ENCODE measurements around the gene CHD5.

The CHD5 gene

DNA sequence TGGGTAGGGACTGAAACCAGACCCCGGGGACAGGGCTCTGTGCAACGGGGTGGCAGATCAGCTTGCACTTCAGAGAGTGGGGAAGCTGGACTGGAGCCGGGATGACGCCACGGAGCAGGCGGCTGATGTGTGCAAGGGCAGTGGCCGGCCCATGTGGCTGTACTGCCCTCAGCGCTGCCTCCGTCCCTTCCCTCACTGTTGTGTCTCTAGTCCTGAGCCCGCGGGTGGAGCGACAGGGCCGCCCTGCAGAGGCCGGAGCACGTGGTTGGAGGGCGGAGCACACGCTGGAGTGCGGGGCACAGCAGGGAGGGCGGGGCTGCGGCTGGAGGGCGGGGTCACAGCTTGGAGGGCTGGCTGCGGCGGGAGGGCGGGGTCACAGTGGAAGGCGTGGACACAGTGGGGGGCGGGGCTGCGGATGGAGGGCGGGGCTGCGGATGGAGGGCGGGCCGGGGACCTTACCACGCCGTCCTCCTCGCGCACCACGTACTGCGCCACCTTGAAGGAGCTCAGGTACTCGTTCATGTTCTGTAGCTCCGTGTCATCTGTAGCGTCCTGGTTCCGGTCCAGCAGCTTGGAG lies 52.4 kb downstream of the CHD5 start:
- H3K79me2 ChIP-seq = no peaks in the 10 kb centered on the region
- H3K9me3 ChIP-seq (ENCODE audit: control insufficient read depth, low read length) = no peaks in the 10 kb centered on the region
- H3K4me2 ChIP-seq (ENCODE audit: low read length) = peak overlapping the region; percentile 2
- no peaks in the 10 kb centered on the region for H3K27me3 ChIP-seq (ENCODE audit: control insufficient read depth, insufficient read depth, low read length)
- H3K27ac ChIP-seq = no peak overlapping the region
- no peak overlapping the region for H2AFZ ChIP-seq
- TF ChIP-seq, protein P1, sequence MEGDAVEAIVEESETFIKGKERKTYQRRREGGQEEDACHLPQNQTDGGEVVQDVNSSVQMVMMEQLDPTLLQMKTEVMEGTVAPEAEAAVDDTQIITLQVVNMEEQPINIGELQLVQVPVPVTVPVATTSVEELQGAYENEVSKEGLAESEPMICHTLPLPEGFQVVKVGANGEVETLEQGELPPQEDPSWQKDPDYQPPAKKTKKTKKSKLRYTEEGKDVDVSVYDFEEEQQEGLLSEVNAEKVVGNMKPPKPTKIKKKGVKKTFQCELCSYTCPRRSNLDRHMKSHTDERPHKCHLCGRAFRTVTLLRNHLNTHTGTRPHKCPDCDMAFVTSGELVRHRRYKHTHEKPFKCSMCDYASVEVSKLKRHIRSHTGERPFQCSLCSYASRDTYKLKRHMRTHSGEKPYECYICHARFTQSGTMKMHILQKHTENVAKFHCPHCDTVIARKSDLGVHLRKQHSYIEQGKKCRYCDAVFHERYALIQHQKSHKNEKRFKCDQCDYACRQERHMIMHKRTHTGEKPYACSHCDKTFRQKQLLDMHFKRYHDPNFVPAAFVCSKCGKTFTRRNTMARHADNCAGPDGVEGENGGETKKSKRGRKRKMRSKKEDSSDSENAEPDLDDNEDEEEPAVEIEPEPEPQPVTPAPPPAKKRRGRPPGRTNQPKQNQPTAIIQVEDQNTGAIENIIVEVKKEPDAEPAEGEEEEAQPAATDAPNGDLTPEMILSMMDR (IDR thresholded peaks at IDR 0.05) = no peak
- H3K4me1 ChIP-seq = no peaks in the 10 kb centered on the region
- no peak overlapping the region for H3K4me3 ChIP-seq (ENCODE audit: low read depth, low read length)
- H3K9ac ChIP-seq = no peak overlapping the region
- no peaks in the 10 kb centered on the region for H3K36me3 ChIP-seq (ENCODE audit: control insufficient read depth, insufficient read depth, low read length)

DNA sequence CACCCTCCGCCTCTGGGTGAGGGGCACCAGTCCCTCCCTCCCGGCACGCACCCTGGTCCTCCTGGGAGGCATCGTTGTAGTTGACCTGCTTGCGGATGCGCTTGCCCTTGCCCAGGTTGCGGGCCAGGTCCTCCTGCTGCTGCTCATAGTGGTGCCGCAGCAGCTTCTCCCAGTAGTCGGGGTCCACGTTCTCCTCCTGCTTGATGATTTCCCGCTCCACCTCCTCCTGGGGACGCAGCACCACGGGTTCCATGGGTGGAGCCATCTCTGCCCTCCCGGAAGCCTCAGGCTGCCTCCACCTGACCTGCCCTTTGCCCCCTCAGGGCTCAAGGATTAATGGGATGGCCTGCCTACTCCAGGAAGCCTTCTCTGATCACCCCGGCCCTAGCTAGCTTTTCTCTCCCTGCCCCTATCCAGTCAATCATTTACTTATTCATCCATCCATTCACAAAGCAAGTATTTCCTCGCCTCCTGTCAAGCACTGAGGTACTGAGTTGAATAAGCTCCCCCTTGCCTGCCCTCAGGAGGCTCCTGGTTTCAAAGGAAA lies 53.5 kb downstream of the CHD5 start:
- no peak overlapping the region for H3K4me3 ChIP-seq (ENCODE audit: low read depth, low read length)
- no peaks in the 10 kb centered on the region for H3K36me3 ChIP-seq (ENCODE audit: control insufficient read depth, insufficient read depth, low read length)
- H3K27me3 ChIP-seq (ENCODE audit: control insufficient read depth, insufficient read depth, low read length) = no peaks in the 10 kb centered on the region
- H3K4me2 ChIP-seq (ENCODE audit: low read length) = no peak overlapping the region
- H3K9me3 ChIP-seq (ENCODE audit: control insufficient read depth, low read length) = no peaks in the 10 kb centered on the region
- TF ChIP-seq, protein P1 (IDR thresholded peaks at IDR 0.05) = no peak
- no peak overlapping the region for H3K27ac ChIP-seq
- no peaks in the 10 kb centered on the region for H3K79me2 ChIP-seq
- H3K9ac ChIP-seq = no peak overlapping the region
- no peak overlapping the region for H2AFZ ChIP-seq
- no peaks in the 10 kb centered on the region for H3K4me1 ChIP-seq

DNA sequence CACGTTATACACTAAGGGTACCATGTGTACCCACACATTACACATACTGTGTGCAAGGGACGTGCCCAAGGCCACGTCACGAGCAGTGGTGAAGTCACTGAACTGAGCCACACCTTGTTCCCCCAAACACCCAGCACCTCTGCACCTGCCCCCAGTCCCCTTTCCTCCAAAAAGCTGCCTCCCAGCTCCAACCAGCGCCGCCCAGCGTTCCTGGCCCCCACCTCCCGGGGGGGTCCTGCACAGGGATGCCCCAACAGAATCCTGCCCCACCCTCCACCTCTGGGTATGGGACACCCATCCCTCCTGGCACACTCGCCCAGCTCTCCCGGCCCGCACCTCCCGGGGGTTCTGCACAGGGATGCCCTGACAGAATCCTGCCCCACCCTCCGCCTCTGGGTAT lies 54.1 kb downstream of the CHD5 start:
- no peak overlapping the region for H2AFZ ChIP-seq
- H3K36me3 ChIP-seq (ENCODE audit: control insufficient read depth, insufficient read depth, low read length) = no peaks in the 10 kb centered on the region
- no peak overlapping the region for H3K4me3 ChIP-seq (ENCODE audit: low read depth, low read length)
- TF ChIP-seq, protein P1 (IDR thresholded peaks at IDR 0.05) = no peak
- no peaks in the 10 kb centered on the region for H3K79me2 ChIP-seq
- H3K27ac ChIP-seq = no peak overlapping the region
- no peaks in the 10 kb centered on the region for H3K27me3 ChIP-seq (ENCODE audit: control insufficient read depth, insufficient read depth, low read length)
- H3K9ac ChIP-seq = no peak overlapping the region
- H3K4me1 ChIP-seq = no peaks in the 10 kb centered on the region
- H3K4me2 ChIP-seq (ENCODE audit: low read length) = no peak overlapping the region
- H3K9me3 ChIP-seq (ENCODE audit: control insufficient read depth, low read length) = no peaks in the 10 kb centered on the region

DNA sequence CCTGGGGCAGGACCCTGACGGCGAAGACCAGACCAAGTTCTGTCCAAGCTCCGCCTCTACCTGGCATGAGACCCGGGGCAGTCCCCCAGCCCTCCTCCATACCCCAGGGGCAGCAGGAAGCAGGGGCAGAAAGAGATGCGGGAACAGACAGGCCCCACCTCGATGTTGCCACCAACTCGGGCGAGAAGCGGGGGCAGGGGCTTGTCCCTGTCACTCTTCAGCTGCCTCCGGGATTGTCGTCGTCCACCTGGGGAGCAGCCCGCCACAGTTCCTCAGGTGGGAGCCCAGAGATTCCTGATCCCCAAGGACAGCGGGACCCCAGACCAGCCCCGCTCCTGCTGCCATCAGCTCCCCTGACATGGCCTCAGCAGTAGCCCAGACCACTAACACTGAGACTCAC lies 54.8 kb downstream of the CHD5 start:
- Histone ChIP-seq H2AFZ (no peak overlapping the region), H3K4me3 (ENCODE audit: low read depth, low read length) (no peak overlapping the region), H3K4me2 (ENCODE audit: low read length) (no peak overlapping the region), H3K9ac (no peak overlapping the region), H3K9me3 (ENCODE audit: control insufficient read depth, low read length) (no peaks in the 10 kb centered on the region), H3K4me1 (no peaks in the 10 kb centered on the region), H3K27me3 (ENCODE audit: control insufficient read depth, insufficient read depth, low read length) (no peaks in the 10 kb centered on the region), H3K36me3 (ENCODE audit: control insufficient read depth, insufficient read depth, low read length) (no peaks in the 10 kb centered on the region), H3K27ac (no peak overlapping the region), H3K79me2 (no peaks in the 10 kb centered on the region)
- TF ChIP-seq, protein P1 (IDR thresholded peaks at IDR 0.05) = no peak

DNA sequence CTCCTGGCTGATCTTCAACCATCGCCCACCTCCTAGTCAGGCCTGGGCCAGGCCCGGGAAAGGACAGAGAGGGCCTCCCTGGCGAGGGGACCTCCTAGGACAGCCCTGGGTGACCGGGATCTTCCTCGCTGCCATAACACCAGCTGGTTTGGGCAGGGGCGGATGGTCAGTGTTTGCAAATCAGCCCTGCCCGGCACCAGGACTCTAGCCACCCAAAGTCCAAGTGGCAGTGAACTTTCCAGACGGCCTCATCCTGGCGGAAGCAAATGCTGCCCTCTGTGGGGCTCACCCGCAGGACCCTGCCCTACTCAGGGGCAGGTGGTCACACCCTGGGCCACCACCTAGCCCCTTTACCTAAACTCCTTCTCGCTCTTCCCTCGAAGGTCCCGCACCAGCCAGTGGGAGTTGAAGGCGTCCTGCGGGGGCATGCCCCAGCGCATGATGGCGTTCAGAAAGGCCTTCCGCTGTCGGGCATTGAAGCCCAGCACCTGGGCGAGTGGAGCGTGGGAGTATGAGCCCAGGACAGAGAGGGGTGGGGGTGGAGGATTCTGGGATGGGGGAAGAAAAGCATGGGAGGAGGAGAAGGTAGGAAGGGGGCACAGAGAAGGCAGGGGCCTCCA lies 55.3 kb downstream of the CHD5 start:
- Histone ChIP-seq H2AFZ (no peak overlapping the region), H3K4me3 (ENCODE audit: low read depth, low read length) (no peak overlapping the region), H3K9ac (no peak overlapping the region), H3K36me3 (ENCODE audit: control insufficient read depth, insufficient read depth, low read length) (no peaks in the 10 kb centered on the region), H3K4me1 (no peaks in the 10 kb centered on the region), H3K79me2 (no peaks in the 10 kb centered on the region), H3K27ac (no peak overlapping the region), H3K4me2 (ENCODE audit: low read length) (no peak overlapping the region), H3K27me3 (ENCODE audit: control insufficient read depth, insufficient read depth, low read length) (no peaks in the 10 kb centered on the region), H3K9me3 (ENCODE audit: control insufficient read depth, low read length) (no peaks in the 10 kb centered on the region)
- TF ChIP-seq, protein P1 (IDR thresholded peaks at IDR 0.05) = no peak

All from parathyroid adenoma (tissue), 2 donors.